GM12878 (cell line): ENCODE results near the gene SCNN1B. TPM values are rescaled to one million over a fixed set of nuclear protein-coding genes. Genes with fewer than 3 reads are reported as not detected.

ENCODE experiments used
- ATAC-seq: fragments of 200-7000 bp; cut with Tn5 transposase; 3 replicates; pipeline ENCODE4 v1.9.1; 2020; ENCODE audit warnings: mild to moderate bottlenecking, moderate library complexity
- BruUV-seq: library from RNA; stranded (reverse); fragments of 400-500 nt; replicated peaks from 2 replicates; lab custom pipeline; 2021; lab: Mats Ljungman, UMichigan
- CTCF ChIA-PET: fragments of 300-600 bp; sonication (Branson Sonifier 250); formaldehyde crosslinking; extraction: SDS; loops from one replicate; lab custom pipeline; 2021; ENCODE audit warnings: inconsistent platforms; lab: Yijun Ruan, JAX
- POLR2A ChIA-PET: fragments of 350-600 bp; formaldehyde crosslinking; extraction: SDS; loops from one replicate; lab custom pipeline; 2021; ENCODE audit warnings: inconsistent platforms; lab: Charles Lee
- RAD21 ChIA-PET: fragments of 300-600 bp; sonication (Branson Sonifier 250); formaldehyde crosslinking; loops from one replicate; lab custom pipeline; 2023; ENCODE audit warnings: antibody characterized with exemption; ENCODE audit not compliant: unreplicated experiment; lab: Charles Lee
- SMC1A ChIA-PET: fragments of 300-600 bp; sonication (Branson Sonifier 250); formaldehyde crosslinking; loops from one replicate; lab custom pipeline; 2023; ENCODE audit not compliant: unreplicated experiment, uncharacterized antibody; lab: Charles Lee
- DNase-seq: peaks from one replicate; pipeline ENCODE4 v3.0.0-alpha.2; 2011; ENCODE audit warnings: low read depth, low spot score
- FAIRE-seq: peaks from 3 replicates; lab custom pipeline; 2011; peaks lifted over from hg19 to GRCh38; lab: Jason Lieb, UNC
- H2AFZ ChIP-seq: 2 replicates; pipeline ENCODE4 v1.6.0; 2011; ENCODE audit warnings: low read depth, low read length, control low read depth; ENCODE audit not compliant: control insufficient read depth
- H3K27ac ChIP-seq: 2 replicates; pipeline ENCODE4 v1.5.1; 2011; ENCODE audit warnings: control low read depth; ENCODE audit not compliant: control insufficient read depth, insufficient read depth
- H3K27me3 ChIP-seq, 2 experiments: replicated peaks in 1 of 2; 2 replicates each; pipeline versions ENCODE4 v1.6.0 to v1.6.1; 2011; ENCODE audit warnings: low read length in 1 of 2; ENCODE audit not compliant: control insufficient read depth in 2 of 2, insufficient read depth in 2 of 2
- H3K36me3 ChIP-seq, 2 experiments: 2 replicates each; pipeline ENCODE4 v1.5.1; 2011; ENCODE audit warnings: low read length in 1 of 2; ENCODE audit not compliant: control insufficient read depth in 2 of 2, insufficient read depth in 2 of 2
- H3K4me1 ChIP-seq: 2 replicates; pipeline ENCODE4 v1.6.1; 2011; ENCODE audit warnings: mild to moderate bottlenecking, low read length, moderate library complexity, mixed read lengths; ENCODE audit not compliant: control insufficient read depth, insufficient read depth
- H3K4me2 ChIP-seq: 2 replicates; pipeline ENCODE4 v1.6.0; 2011; ENCODE audit warnings: control low read depth; ENCODE audit not compliant: control insufficient read depth, insufficient read depth
- H3K4me3 ChIP-seq: fragments of 200-600 bp; sonication (generic); 2 replicates; pipeline ENCODE4 v1.5.1; 2016
- H3K79me2 ChIP-seq: 2 replicates; pipeline ENCODE4 v1.6.0; 2011; ENCODE audit warnings: low read length; ENCODE audit not compliant: control insufficient read depth, insufficient read depth
- H3K9ac ChIP-seq: 2 replicates; pipeline ENCODE4 v1.8.0; 2011; ENCODE audit warnings: low read length, control low read depth, mixed read lengths; ENCODE audit not compliant: control insufficient read depth, insufficient read depth
- H3K9me3 ChIP-seq: replicated peaks from 3 replicates; pipeline ENCODE4 v1.5.1; 2011; ENCODE audit warnings: mild to moderate bottlenecking, low read length; ENCODE audit not compliant: control insufficient read depth, insufficient read depth
- H4K20me1 ChIP-seq: 2 replicates; pipeline ENCODE4 v1.6.0; 2011; ENCODE audit not compliant: control insufficient read depth, insufficient read depth
- CBX5 ChIP-seq: sonication (generic); IDR thresholded peaks from 2 replicates; pipeline ENCODE4 v1.6.1; 2016; ENCODE audit warnings: low read depth, moderate library complexity, mild to moderate bottlenecking, inconsistent platforms
- HCFC1 ChIP-seq: fragments of 150-350 bp; IDR thresholded peaks from 2 replicates; pipeline ENCODE4 v1.6.1; 2014; ENCODE audit warnings: low read length
- USF2 ChIP-seq: IDR thresholded peaks from 2 replicates; pipeline ENCODE4 v1.6.1; 2011; ENCODE audit warnings: low read depth, low read length, improper control_type of control experiment, borderline replicate concordance
- ZBTB33 ChIP-seq: fragments of 450-650 bp; IDR thresholded peaks from 2 replicates; pipeline ENCODE4 v1.6.1; 2017; ENCODE audit warnings: mild to moderate bottlenecking
- ZNF622 ChIP-seq: fragments of 450-650 bp; IDR thresholded peaks from 2 replicates; pipeline ENCODE4 v1.6.1; 2017; ENCODE audit warnings: mild to moderate bottlenecking, inconsistent platforms
- WGBS: methylation state at CpG from one replicate; pipeline ENCODE4 v1.1.6; 2016; ENCODE audit warnings: low lambda C conversion rate; ENCODE audit not compliant: insufficient replicate concordance, insufficient coverage; ENCODE audit errors: missing lambda C conversion rate; 5-methylcytosine and 5-hydroxymethylcytosine counted together
- in situ Hi-C: fragments of 300-500 bp; cut with MboI; formaldehyde crosslinking; loops from 9 replicates; pipeline ENCODE4 v1.14.3; 2018; ENCODE audit warnings: mixed read lengths
- intact Hi-C: fragments of 100-400 bp; cut with micrococcal nuclease; formaldehyde crosslinking; loops from one replicate; pipeline ENCODE4 v1.14.2; 2022; ENCODE audit not compliant: unreplicated experiment
- polyA plus RNA-seq, 11 experiments: library from polyadenylated mRNA; depleted of rRNA in 4 of 11; unstranded in 6 of 11; stranded (reverse) in 5 of 11; fragments of >200 nt; fragmentation: Nextera tagmentation in 4 of 11; fragmentation: Illumina TruSeq in 1 of 11; extraction: Ambion mirVana in 4 of 11; extraction: Trizol in 1 of 11; gene quantifications; 1 replicate in 1 of 11; 2 replicates in 10 of 11; pipeline versions ENCODE4 v1.2.1 to v1.2.3, GENCODE V29; 2011 to 2016; ENCODE audit warnings: inconsistent platforms in 2 of 11, missing spikeins in 2 of 11, low read depth in 1 of 11
- total RNA-seq, 4 experiments: library from RNA; depleted of rRNA in 3 of 4; stranded (reverse); fragments of >200 nt in 3 of 4; fragmentation: Illumina TruSeq in 1 of 4; extraction: Trizol in 1 of 4; gene quantifications; 2 replicates each; pipeline versions ENCODE4 v1.2.1 to v1.2.3, GENCODE V29; 2013 to 2021

Gene SCNN1B
- total and polyA plus RNA-seq, 10 of the 15 experiments (the other 5 are each of a cell fraction or from before 2014, with no cell fraction given), result 0.28 to 1.5 (median 0.64) TPM

DNA sequence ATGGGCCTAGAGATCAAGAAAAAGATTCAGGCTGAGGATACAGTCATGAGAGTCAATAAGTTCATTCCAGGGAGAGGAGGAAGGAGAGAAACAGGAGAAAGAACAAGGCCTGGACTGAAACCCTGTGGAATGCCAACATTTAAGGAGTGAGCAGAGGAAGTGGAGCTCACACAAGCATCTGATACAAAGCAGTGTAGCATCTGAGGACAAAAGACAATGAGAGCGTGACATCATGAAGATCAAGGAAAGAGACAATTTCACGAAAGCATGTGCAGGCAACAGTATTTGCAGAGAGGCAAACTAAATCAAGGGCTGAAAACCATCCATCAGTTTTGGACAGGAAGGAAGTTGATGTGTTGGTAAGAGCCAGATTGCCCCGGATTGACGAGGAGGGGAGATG, 25.3 kb upstream of the SCNN1B start:
- FAIRE-seq, result no peak
- no peaks in the 10 kb centered on the region for H3K36me3 ChIP-seq
- H3K27me3 ChIP-seq, result no peaks in the 10 kb centered on the region
- no TSS peak for BruUV-seq
- no peak for DNase-seq
- ATAC-seq, result no peak
- POLR2A ChIA-PET, result interaction anchor here (0.6 kb wide), 1 partner anchor 26 kb away, joined by 4 read pairs; no protein-coding TSS in a partner anchor
- in situ Hi-C loops, result no loop called here
- H3K27ac ChIP-seq, result no peak overlapping the region
- no peak overlapping the region for H3K4me2 ChIP-seq
- no peaks in the 10 kb centered on the region for H3K9me3 ChIP-seq
- WGBS, result 53% methylated on average over 4 of the region's 4 CpGs
- H3K9ac ChIP-seq, result no peak overlapping the region
- no peaks in the 10 kb centered on the region for H4K20me1 ChIP-seq
- RAD21 ChIA-PET, result no interaction called here
- H3K4me1 ChIP-seq, result no peaks in the 10 kb centered on the region
- SMC1A ChIA-PET, result interaction anchor here (1.2 kb wide), 1 partner anchor 11 kb away, joined by 3 read pairs; no protein-coding TSS in a partner anchor
- H3K4me3 ChIP-seq, result no peak overlapping the region
- H2AFZ ChIP-seq, result no peak overlapping the region
- CTCF ChIA-PET, result no interaction called here
- TF ChIP-seq CBX5, result no peak
- TF ChIP-seq ZBTB33, result no peak
- TF ChIP-seq HCFC1, result no peak
- TF ChIP-seq USF2, result no peak
- TF ChIP-seq ZNF622, result no peak
- intact Hi-C loops, result no loop called here
- no peaks in the 10 kb centered on the region for H3K79me2 ChIP-seq
